AML-193 (cell line): Measurements from ENCODE around the gene RUSC1.
"Not testable (repeated sequence)": the region's sequence is repeated elsewhere in the genome, so short reads cannot be mapped to it uniquely, and the experiment has no call there.

Experiments
- DNase-seq, 2 experiments: peaks; one replicate each; lab custom pipeline; 2025; lab: John Stamatoyannopoulos, UW

The RUSC1 gene

DNA sequence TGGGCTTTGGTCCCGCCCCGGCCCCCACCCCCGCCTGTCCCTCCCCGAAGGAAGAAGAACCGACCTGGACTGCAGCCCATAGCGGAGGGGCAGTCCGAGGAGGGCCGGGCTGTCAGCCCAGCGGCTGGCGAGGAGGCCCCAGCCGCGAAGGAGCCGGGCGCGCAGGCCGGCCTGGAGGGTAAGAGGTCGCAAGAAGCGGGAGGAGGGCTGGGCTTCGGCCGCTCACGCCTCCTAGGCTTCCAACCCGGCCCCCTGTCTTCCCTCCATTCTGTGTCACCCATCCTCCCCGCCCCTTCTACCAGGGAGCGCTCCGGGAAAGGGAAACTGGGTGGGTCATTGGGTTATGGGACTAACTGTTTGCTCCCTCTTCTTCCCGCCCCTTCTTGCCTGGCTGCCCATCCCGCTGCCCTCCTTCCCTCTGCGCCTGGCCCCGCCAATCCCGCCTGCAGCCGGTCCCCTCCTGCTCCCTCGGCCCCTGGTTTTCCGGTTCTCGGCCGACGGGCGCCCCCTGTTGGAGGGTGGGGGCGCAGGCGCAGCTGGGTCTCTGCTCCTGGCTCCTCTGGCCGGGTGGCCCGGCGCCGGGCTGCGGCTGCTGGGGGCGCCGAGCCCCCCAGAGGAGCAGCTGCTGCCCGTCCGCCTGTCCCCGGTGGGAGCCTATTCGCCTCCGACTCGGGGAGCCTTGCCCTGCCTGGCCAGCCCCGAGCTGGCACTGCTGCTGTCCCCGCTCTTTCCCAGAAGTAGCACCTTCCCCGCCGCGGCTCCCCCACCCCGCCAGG is 2.4 kb downstream of the RUSC1 start:
- peak; percentile 74 to 77 for DNase-seq

DNA sequence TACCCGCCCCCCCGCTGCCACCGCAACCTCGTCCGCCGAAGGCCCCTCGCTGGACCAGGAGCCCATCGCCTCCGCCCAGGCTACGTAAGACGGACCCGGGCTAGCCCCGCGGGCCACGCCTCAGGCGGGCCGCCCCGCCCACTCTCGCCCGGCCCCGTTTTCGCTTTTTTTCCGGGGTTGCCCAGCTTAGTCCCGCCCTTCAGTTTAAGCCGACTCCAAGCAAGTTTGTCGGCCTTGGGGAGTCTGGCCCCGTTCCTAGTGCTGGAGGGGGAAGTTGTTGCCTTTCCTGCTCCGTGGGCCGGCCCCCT is 3.0 kb downstream of the RUSC1 start:
- DNase-seq: peak; percentile 61 to 72

DNA sequence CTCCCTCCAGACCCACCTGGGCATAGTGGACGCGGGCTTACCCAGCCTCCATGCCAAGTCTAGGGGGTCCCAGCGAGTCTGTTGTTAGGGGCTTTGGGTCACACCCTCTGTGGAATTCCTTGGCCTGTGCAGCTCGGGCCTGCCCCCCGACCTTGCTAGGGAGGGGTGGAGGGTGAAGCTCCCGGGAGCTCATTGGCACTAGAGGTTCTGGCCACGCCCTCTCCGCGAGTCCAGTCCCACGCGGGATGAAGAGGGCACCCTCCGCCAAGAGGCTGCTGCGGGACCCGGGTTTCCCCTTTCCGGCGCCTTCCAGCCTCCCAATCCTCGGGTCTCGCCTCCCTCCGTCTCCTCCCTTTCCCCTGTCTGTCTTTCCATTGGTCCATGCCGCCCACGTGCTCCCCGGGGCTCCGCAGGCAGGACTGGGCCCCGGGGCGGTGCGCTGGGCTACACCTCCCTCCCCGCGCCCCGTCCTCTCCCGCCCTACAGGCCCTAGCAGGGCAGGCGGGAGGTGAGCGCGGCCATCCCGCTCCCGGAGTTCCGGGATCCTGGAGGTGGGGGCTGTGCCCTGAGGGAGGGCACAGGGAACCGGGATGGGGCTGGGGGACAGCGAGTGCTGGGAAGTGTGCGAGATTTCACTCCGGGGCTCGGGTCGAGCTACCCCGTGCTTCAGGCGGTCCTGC is 3.5 kb downstream of the RUSC1 start:
- peak; percentile 90 to 96 for DNase-seq

GRCh38 chr1:155324717-155325602 is 4.3 kb downstream of the RUSC1 start:
- no peak for DNase-seq

GRCh38 chr1:155325603-155325893 is 4.9 kb downstream of the RUSC1 start:
- no peak for DNase-seq

GRCh38 chr1:155326020-155326526 is 5.4 kb downstream of the RUSC1 start:
- no peak for DNase-seq

GRCh38 chr1:155326631-155327037 is 5.9 kb downstream of the RUSC1 start:
- DNase-seq: no peak

- DNase-seq: no peak
These were observed 7.3 kb downstream of the RUSC1 start for GRCh38 chr1:155327981-155328380.

GRCh38 chr1:155328856-155329255 is 8.2 kb downstream of the RUSC1 start:
- DNase-seq: not testable (repeated sequence)

DNA sequence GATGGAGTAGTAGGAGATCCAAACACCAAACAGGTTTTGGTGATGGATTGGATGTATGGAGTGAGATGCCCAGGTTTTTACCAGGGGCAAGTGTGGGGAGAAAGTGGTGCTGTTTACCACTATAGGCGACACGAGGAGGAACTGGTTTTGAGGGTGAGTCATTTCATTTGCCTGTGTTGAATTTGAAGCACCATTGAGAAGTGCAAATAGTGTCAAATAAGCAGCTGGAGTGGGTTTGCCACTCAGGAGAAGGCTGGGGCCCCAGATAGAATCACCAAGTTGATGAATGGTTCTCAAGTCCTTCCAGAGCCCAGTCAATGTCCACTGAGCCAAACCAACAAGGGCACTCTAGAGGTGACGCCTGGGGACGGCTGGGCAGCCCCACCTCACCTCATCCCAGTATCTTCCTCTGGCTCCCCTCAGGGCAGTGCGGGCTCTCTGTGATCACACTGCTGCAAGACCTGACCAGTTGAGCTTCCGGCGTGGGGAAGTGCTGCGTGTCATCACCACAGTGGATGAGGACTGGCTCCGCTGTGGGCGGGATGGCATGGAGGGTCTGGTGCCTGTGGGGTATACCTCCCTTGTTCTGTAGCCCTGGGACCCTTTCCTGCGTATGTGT is 9.4 kb downstream of the RUSC1 start:
- DNase-seq: no peak

GRCh38 chr1:155334962-155335361 is 14.3 kb downstream of the RUSC1 start:
- DNase-seq: no peak

DNA sequence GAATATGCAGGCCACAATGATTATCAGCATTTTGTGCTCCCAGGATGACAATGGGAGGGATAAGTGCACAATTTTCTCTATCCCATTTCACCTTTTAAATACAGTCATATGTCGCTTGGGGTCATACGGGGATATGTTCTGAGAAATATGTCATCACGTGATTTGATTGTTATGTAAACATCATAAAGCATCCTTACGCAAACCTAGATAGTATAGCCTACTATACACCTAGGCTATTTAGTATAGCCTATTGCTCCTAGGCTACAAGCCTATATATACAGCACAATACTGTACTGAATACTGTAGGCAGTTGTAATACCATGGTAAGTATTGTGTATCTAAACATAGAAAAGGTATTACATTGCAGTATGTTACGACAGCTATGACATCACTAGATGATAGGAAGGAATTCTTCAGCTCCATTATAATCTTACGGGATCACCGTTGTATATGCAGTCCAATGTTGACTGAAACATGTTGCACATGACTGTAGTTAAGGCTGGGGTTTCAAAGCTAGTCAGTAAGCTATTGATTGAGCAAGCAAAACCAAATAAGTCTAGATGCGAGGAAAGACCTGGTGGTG is 18.9 kb downstream of the RUSC1 start:
- no peak for DNase-seq

GRCh38 chr1:155342842-155343241 is 22.1 kb downstream of the RUSC1 start:
- no peak for DNase-seq

DNA sequence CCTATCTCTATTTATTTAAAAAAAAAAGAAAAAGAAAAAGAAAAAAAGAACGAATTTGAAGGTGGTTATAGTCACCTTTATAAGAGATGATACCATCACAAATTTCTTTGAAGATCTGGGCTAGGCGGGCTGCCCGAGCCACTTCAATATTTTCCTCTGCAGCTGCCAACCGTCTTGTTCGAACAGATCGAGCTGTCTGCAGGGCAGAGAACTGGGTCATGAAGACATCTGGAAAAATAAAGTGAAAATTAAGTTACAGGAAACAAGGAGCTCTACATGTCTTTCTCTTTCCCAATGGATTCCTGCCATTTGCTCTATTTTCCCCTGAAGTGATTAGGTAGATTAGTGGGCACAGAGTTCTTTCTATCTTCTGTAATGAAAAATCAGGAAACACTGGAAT is 31.9 kb downstream of the RUSC1 start:
- DNase-seq: no peak

DNA sequence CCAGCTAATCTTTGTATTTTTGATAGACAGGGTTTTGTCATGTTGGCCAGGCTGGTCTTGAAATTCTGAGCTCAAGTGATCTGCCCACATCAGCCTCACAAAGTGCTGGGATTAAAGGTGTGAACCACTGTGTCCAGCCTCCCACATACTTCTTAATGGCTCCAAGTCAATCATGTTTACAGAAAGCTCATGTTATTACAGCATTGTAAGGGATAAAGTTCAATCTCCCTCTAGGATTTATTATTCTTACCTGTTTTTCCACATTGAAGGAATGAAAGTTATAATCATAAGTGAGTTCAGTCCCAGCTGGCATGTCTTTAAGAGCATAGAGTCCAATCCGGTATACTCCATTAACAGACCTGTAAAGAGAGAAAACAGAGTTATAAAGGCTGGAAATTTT is 39.4 kb downstream of the RUSC1 start:
- DNase-seq: no peak

DNA sequence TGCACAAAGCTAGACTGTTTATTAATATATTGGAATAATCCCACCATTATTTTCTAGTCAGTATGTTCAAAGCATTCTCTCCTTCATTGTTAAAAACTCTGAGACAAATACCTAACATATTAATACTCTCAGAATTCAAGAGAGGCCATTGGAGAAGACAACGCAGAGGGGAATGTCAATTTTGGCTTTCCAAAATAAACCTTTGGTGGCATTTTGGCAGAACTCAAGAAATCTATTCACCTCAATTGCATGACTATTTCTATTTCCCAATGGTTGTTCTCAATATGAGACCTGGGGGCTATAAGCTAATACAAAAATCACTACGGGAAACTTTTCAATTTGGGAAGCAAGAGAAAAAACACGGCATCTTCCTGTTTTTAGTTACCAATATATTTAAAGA is 58.5 kb downstream of the RUSC1 start:
- DNase-seq: no peak

GRCh38 chr1:155379631-155380090 is 59.0 kb downstream of the RUSC1 start:
- DNase-seq: peak; percentile 2 to 20
